Amniotic stem cell (primary cell): Measurements from ENCODE around the gene FAM124B.

ENCODE experiments used
- DNase-seq: peaks from one replicate; lab custom pipeline; 2025; lab: John Stamatoyannopoulos, UW

Gene FAM124B

GRCh38 chr2:224381521-224382279 lies 20.2 kb downstream of the FAM124B start:
- DNase-seq = no peak

GRCh38 chr2:224379986-224380385 lies 21.9 kb downstream of the FAM124B start:
- no peak for DNase-seq

DNA sequence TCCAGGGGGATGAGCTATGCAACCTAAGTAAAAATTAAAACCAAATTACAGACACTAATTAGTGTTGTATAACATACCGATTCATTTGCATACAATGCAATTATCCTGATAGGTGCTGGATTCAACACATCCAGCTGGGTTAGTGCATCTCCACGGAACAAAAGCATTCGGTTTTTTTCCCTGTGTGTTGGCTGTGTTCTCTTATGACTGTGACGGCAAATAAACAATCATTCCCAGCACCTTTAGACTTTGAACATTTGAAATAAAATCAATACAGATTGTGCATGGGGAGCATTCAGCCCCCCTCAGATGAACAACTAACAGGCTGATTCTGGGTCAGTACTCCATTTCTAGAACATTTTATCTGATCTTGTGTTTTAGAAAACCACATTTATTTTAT lies 22.7 kb downstream of the FAM124B start:
- DNase-seq = no peak

GRCh38 chr2:224378701-224379097 lies 23.2 kb downstream of the FAM124B start:
- DNase-seq = no peak

DNA sequence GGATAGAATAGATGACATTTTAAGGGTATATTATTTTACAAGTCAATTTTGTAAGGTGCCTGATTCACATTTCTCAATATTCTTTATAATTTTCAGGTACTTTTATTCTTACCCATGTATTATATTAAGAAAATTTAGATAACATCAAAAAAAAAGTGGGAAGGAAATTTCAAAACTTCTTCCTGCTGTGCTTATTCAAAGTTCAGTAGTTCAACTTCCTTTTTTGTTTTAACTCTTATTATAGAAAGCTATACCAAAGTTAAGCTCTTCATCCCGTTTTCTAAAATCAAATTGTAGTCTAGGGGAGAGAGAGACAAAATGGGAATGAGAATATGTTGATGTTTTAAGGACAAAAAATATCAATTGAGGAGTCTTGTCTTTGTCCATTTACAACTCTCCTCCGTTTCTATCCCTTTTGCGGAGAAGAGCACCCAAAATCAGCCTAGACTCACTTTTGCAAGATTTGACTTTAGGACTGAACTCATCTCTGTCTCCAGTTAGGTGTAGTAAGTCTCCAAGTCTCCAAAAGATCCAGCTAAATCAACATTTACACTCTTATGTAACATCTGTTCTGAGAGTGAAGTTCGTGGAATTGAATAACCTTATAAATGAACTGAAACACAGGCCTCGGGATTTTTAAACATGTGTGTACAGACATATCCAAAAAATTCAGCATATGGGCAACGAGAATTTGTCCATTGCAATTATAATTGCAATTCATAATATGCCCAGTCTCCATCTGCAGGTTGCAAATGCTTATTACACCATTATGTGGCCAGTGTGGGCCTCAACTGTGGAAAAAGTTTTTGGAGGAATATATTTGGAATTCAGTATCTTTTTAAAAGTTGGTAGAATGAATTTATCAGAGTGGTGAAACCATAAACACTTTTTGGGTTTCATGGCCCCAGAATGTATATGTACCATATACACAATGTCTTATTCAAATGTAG lies 23.9 kb downstream of the FAM124B start:
- no peak for DNase-seq

GRCh38 chr2:224372641-224373040 lies 29.3 kb downstream of the FAM124B start:
- no peak for DNase-seq

- DNase-seq = peak; percentile 35
Observed at GRCh38 chr2:224369028-224369632, 32.8 kb downstream of the FAM124B start.

- no peak for DNase-seq
Observed at GRCh38 chr2:224366267-224366844, 35.6 kb downstream of the FAM124B start.

DNA sequence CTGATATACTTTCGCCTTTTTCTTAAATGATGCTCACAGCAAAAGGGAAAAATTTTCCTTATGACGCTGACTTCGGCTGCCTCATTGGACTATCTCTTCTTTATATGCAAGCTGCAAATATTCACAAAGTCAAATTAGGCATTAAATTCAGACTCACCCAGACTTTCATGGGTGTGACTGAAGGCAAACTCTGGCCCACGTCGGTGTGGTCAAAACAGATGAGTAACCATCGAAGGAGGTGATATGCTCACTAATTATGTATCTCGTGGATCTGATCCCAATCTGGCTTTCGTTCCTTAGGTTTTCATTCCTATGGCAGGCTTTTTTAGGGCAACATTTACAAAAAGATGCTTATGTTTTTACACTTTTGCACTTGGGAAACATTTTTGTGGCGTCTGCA lies 36.6 kb downstream of the FAM124B start:
- DNase-seq = no peak

- DNase-seq = no peak
Observed at GRCh38 chr2:224363281-224363680, 38.6 kb downstream of the FAM124B start.

DNA sequence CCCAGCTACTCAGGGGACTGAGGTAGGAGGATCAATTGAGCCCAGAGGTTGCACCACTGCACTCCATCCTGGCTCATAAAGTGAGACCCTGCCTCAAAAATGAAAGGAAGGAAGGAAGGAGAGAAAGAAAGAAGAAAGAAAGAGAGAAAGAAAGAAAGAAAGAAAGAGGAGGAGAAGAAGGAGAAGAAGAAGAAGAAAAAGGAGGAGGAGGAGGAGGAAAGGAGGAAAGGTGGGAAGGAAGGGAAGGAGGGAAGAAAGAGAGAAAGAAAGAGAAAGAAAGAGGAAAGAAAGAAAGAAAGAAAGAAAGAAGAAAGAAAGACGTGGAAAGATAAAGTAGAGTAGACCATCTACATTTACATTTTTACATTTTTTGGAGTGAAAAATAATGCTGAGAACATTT lies 39.8 kb downstream of the FAM124B start:
- DNase-seq = no peak

- DNase-seq = no peak
Observed at GRCh38 chr2:224360801-224361251, 41.1 kb downstream of the FAM124B start.

GRCh38 chr2:224359569-224359968 lies 42.3 kb downstream of the FAM124B start:
- no peak for DNase-seq

GRCh38 chr2:224357098-224357901 lies 44.6 kb downstream of the FAM124B start:
- no peak for DNase-seq

DNA sequence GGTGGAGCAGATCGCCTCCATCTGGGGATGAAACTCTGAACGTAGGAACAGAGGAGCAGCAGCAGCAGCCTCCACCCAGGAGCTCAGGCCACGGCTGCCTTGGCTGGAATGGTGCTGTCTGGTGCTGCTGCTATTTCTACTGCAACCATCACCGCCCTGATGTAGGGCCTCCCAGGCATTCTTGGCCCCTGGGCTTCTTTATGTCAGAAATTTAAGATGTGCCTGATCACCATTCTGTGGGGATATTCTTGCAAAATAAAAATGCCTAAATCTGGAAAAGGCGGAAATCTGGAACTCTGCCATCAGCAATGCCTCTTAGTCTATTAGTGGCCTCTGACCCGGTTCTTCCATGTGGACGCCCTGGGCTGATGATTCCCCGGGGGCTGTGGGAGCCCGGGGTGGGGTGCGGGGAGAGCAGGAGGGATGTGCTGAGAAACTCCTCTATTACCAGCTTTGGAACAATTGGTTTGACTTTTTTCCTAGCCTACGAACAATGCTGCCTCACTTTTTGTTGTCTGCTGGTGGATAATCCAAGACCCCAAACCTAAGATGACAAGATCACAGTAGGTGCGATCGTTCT lies 47.2 kb downstream of the FAM124B start:
- DNase-seq = no peak

- no peak for DNase-seq
Observed at GRCh38 chr2:224350703-224351102, 51.2 kb downstream of the FAM124B start.

- DNase-seq = no peak
Observed at GRCh38 chr2:224349396-224349795, 52.5 kb downstream of the FAM124B start.

DNA sequence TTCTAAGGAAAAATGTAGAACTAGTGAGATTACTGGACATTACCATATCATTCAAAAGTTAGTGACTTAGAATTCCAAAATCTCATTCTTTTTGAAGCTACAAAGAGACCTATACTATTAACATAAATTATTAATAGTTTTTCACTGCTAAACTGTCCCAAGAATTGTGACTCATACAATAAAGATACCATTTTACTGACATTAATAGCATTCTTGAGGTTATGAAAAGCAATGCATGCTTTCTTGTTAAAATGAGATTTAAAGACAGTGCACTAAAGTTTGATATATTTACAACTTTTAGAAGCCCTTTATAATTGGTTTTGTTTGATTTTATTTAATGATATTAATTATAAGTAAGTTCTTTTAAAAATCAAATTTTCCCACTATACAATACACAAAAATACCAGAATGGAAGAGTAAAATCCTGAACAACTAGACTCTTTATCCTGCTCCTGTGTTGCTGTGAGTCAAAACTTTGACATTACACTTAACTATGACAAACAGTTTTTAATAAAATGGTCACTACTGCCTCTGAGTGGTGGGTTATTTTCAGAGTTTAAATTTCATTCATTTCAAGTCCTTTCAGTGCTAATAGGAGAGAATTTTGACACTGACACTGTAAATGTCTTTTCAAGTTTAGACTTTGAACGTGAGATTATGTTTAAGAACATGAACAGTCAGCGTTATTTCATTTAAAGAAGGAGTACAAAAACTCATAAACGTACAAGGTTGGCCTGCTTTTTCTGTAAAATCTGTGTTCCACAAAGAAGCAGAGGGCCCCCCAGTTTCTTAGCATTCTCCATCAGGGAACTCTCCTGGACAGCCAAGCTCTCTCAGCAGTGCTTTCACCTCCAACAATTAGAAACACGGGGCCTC lies 54.5 kb downstream of the FAM124B start:
- no peak for DNase-seq

GRCh38 chr2:224345492-224345891 lies 56.4 kb downstream of the FAM124B start:
- no peak for DNase-seq

DNA sequence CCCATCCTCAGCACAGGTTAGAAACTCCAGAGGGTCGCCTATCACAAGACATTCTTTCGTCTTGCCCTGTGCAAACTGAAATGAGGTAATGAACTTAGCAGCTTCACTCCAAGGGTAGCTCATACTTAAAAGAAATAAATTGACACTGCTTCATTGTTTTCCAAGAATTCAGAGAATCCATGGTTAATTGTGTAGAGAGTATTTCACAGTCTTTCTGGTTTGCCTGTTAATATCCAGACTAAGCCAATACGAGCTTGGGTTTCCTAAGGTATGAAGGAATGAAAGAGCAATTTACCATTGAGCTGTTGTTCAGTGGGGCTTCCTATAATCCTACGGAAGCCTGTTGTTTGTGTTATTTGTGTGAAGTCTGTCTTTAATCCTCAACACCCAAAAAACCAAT lies 58.7 kb downstream of the FAM124B start:
- no peak for DNase-seq
